Mesenchymal stem cell (in vitro differentiated cells and primary cell): ENCODE measurements around the gene OR51E1.

Source experiments
- DNase-seq: peaks from one replicate; pipeline ENCODE4 v3.0.0-alpha.2; 2013
- H2AFZ ChIP-seq: one replicate; pipeline ENCODE4 v1.6.1; 2013; ENCODE audit warnings: low read depth, mild to moderate bottlenecking, control low read depth, inconsistent platforms, low read length, moderate library complexity
- H2AK5ac ChIP-seq: 2 replicates; pipeline ENCODE4 v1.6.1; 2013; ENCODE audit warnings: low read length, moderate library complexity, mild to moderate bottlenecking, inconsistent platforms; ENCODE audit not compliant: severe bottlenecking
- H2BK120ac ChIP-seq: one replicate; pipeline ENCODE4 v1.6.1; 2013; ENCODE audit warnings: low read depth, mild to moderate bottlenecking, inconsistent platforms, low read length, moderate library complexity
- H2BK12ac ChIP-seq, 2 experiments: one replicate each; pipeline ENCODE4 v1.6.1; 2013; ENCODE audit warnings: inconsistent platforms in 2 of 2, low read length in 2 of 2, mild to moderate bottlenecking in 2 of 2, moderate library complexity in 2 of 2, control low read depth in 1 of 2
- H2BK15ac ChIP-seq: one replicate; pipeline ENCODE4 v1.6.1; 2013; ENCODE audit warnings: mild to moderate bottlenecking, low read depth, inconsistent platforms; ENCODE audit not compliant: poor library complexity, severe bottlenecking
- H2BK5ac ChIP-seq: 2 replicates; pipeline ENCODE4 v1.6.1; 2013; ENCODE audit warnings: low read depth, mild to moderate bottlenecking, low read length, control low read depth, inconsistent platforms; ENCODE audit not compliant: poor library complexity, severe bottlenecking
- H3K14ac ChIP-seq, 2 experiments: one replicate each; pipeline ENCODE4 v1.6.1; 2013; ENCODE audit warnings: inconsistent platforms in 2 of 2, low read length in 2 of 2, control low read depth in 1 of 2, mild to moderate bottlenecking in 1 of 2, moderate library complexity in 1 of 2
- H3K18ac ChIP-seq, 2 experiments: one replicate each; pipeline ENCODE4 v1.6.1; 2013; ENCODE audit warnings: inconsistent platforms in 2 of 2, low read length in 2 of 2, control low read depth in 1 of 2, low read depth in 1 of 2, mild to moderate bottlenecking in 1 of 2
- H3K23ac ChIP-seq, 2 experiments: one replicate each; pipeline ENCODE4 v1.6.1; 2013; ENCODE audit warnings: inconsistent platforms in 2 of 2, low read length in 2 of 2, mild to moderate bottlenecking in 2 of 2, moderate library complexity in 2 of 2, control low read depth in 1 of 2
- H3K27ac ChIP-seq: 2 replicates; pipeline ENCODE4 v1.5.1; 2013; ENCODE audit warnings: mild to moderate bottlenecking, moderate library complexity, low read length, control low read depth, inconsistent platforms; ENCODE audit not compliant: poor library complexity, severe bottlenecking
- H3K27me3 ChIP-seq, 2 experiments: 2 replicates each; pipeline versions ENCODE4 v1.6.1 to v1.7.0; 2013; ENCODE audit warnings: low read length in 2 of 2, mild to moderate bottlenecking in 2 of 2, moderate library complexity in 2 of 2, control low read depth in 1 of 2, inconsistent platforms in 1 of 2; ENCODE audit not compliant: control insufficient read depth in 1 of 2, insufficient read depth in 1 of 2
- H3K36me3 ChIP-seq, 2 experiments: 2 replicates each; pipeline versions ENCODE4 v1.6.1 to v1.7.0; 2013; ENCODE audit warnings: low read length in 2 of 2, control low read depth in 1 of 2, inconsistent platforms in 1 of 2, low read depth in 1 of 2, mild to moderate bottlenecking in 1 of 2; ENCODE audit not compliant: insufficient read depth in 2 of 2, control insufficient read depth in 1 of 2
- H3K4ac ChIP-seq, 2 experiments: one replicate each; pipeline ENCODE4 v1.6.1; 2013; ENCODE audit warnings: inconsistent platforms in 2 of 2, low read length in 2 of 2, mild to moderate bottlenecking in 2 of 2, moderate library complexity in 2 of 2, control low read depth in 1 of 2, low read depth in 1 of 2
- H3K4me1 ChIP-seq: 2 replicates; pipeline ENCODE4 v1.6.1; 2013; ENCODE audit warnings: low read depth, low read length, control low read depth; ENCODE audit not compliant: control insufficient read depth, insufficient read depth
- H3K4me2 ChIP-seq: 2 replicates; pipeline ENCODE4 v1.6.1; 2013; ENCODE audit warnings: low read length, mild to moderate bottlenecking, inconsistent platforms; ENCODE audit not compliant: poor library complexity, severe bottlenecking
- H3K4me3 ChIP-seq, 2 experiments: 2 replicates each; pipeline versions ENCODE4 v1.5.1 to v1.7.0; 2013; ENCODE audit warnings: low read length in 2 of 2, mild to moderate bottlenecking in 2 of 2, control low read depth in 1 of 2, low read depth in 1 of 2; ENCODE audit not compliant: insufficient read depth in 1 of 2
- H3K79me1 ChIP-seq: replicated peaks from 2 replicates; pipeline ENCODE4 v1.6.1; 2013; ENCODE audit warnings: mild to moderate bottlenecking, control low read depth, low read length, inconsistent platforms; ENCODE audit not compliant: poor library complexity, severe bottlenecking
- H3K9ac ChIP-seq: 2 replicates; pipeline ENCODE4 v1.7.0; 2013; ENCODE audit warnings: mild to moderate bottlenecking, low read length, moderate library complexity
- H3K9me3 ChIP-seq: 2 replicates; pipeline ENCODE4 v1.7.0; 2013; ENCODE audit warnings: mild to moderate bottlenecking, low read length; ENCODE audit not compliant: control insufficient read depth
- H4K8ac ChIP-seq: one replicate; pipeline ENCODE4 v1.6.1; 2013; ENCODE audit warnings: inconsistent platforms, mild to moderate bottlenecking, low read length, moderate library complexity
- H4K91ac ChIP-seq: one replicate; pipeline ENCODE4 v1.6.1; 2013; ENCODE audit warnings: mild to moderate bottlenecking, low read length, inconsistent platforms
- WGBS: methylation state at CpG from one replicate; pipeline ENCODE4 v1.1.7; 2013; ENCODE audit warnings: mixed read lengths; 5-methylcytosine and 5-hydroxymethylcytosine counted together

OR51E1 gene

DNA sequence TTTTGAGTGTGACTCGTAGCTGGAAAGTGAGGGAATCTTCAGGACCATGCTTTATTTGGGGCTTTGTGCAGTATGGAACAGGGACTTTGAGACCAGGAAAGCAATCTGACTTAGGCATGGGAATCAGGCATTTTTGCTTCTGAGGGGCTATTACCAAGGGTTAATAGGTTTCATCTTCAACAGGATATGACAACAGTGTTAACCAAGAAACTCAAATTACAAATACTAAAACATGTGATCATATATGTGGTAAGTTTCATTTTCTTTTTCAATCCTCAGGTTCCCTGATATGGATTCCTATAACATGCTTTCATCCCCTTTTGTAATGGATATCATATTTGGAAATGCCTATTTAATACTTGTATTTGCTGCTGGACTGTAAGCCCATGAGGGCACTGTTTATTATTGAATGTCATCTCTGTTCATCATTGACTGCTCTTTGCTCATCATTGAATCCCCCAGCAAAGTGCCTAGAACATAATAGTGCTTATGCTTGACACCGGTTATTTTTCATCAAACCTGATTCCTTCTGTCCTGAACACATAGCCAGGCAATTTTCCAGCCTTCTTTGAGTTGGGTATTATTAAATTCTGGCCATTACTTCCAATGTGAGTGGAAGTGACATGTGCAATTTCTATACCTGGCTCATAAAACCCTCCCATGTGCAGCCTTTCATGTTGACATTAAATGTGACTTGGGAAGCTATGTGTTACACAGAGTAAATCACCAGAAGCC lies 11.0 kb downstream of the OR51E1 start:
- H3K4ac ChIP-seq = no peak overlapping the region
- WGBS = 67% methylated on average over 1 of the region's 2 CpGs

DNA sequence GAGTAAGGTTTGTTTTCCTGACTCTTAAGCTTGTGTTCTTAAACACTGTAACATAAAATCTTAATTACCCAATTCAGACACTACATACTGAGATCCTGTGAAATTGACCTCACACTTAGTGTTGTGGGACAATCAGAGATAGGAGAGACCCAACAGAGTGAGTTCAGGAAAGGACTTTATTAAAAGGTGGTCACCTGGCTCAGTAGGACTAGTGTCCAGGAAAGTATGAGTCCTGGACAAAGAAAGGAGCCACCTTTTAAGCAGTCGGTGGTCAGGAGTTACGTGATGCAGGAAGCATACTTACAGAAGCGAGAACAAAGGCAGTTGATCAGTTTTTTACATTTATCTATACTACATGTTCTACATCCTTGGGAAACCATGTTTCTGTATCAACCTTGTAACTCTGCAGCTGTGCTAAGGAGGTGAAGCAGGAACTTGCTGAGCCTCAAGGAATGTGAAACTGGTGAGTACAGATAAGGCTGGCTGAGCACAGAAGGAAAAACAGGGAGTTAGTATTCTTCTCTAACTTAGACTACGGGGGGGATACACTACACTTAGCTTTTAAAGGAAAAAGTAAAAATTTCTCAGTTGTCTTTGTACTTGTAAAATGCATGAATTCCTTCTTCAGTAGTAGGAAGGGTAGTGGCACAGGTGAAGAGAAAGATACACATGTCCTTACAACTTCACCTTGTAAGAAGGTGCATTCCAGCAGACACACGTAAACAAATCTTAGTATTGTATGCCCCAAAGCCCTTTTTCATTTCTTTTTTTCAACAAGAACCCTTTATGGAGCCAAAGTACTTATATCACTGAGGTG lies 15.1 kb downstream of the OR51E1 start:
- DNase-seq = no peak
- H2AFZ ChIP-seq = no peak overlapping the region
- peak overlapping the region; percentile 87 for H3K27ac ChIP-seq
- no peak overlapping the region for H3K4me3 ChIP-seq
- H3K4me2 ChIP-seq = peak overlapping the region; percentile 27
- no peak overlapping the region for H3K18ac ChIP-seq
- no peak overlapping the region for H4K91ac ChIP-seq
- H3K9ac ChIP-seq = no peak overlapping the region
- no peaks in the 10 kb centered on the region for H3K9me3 ChIP-seq
- H3K23ac ChIP-seq = no peak overlapping the region
- H3K4me1 ChIP-seq = no peaks in the 10 kb centered on the region
- peak overlapping the region; percentile 4 for H2BK5ac ChIP-seq
- H2AK5ac ChIP-seq = no peak overlapping the region
- no peak overlapping the region for H2BK12ac ChIP-seq
- no peak overlapping the region for H3K14ac ChIP-seq
- no peak overlapping the region for H2BK15ac ChIP-seq
- WGBS = 80% methylated on average over 2 of the region's 5 CpGs
- H2BK120ac ChIP-seq = no peak overlapping the region
- H4K8ac ChIP-seq = no peak overlapping the region
- no peaks in the 10 kb centered on the region for H3K36me3 ChIP-seq
- H3K4ac ChIP-seq = no peak overlapping the region
- no peaks in the 10 kb centered on the region for H3K79me1 ChIP-seq
- no peaks in the 10 kb centered on the region for H3K27me3 ChIP-seq

More for the DNA sequence above, 11.0 kb downstream of the OR51E1 start:
- H3K23ac ChIP-seq = no peak overlapping the region
- H2BK12ac ChIP-seq = no peak overlapping the region
- H2BK15ac ChIP-seq = no peak overlapping the region
- no peak overlapping the region for H2BK120ac ChIP-seq
- no peak for DNase-seq
- H2BK5ac ChIP-seq = no peak overlapping the region
- no peaks in the 10 kb centered on the region for H3K79me1 ChIP-seq
- no peak overlapping the region for H4K8ac ChIP-seq
- no peaks in the 10 kb centered on the region for H3K4me1 ChIP-seq
- H3K9me3 ChIP-seq = no peaks in the 10 kb centered on the region
- no peaks in the 10 kb centered on the region for H3K27me3 ChIP-seq
- H2AFZ ChIP-seq = no peak overlapping the region
- no peak overlapping the region for H3K4me2 ChIP-seq
- peak overlapping the region; percentile 51 for H2AK5ac ChIP-seq
- H3K14ac ChIP-seq = no peak overlapping the region
- H3K27ac ChIP-seq = no peak overlapping the region
- no peak overlapping the region for H4K91ac ChIP-seq
- H3K18ac ChIP-seq = no peak overlapping the region
- H3K4me3 ChIP-seq = no peak overlapping the region
- H3K9ac ChIP-seq = no peak overlapping the region
- no peaks in the 10 kb centered on the region for H3K36me3 ChIP-seq

DNA sequence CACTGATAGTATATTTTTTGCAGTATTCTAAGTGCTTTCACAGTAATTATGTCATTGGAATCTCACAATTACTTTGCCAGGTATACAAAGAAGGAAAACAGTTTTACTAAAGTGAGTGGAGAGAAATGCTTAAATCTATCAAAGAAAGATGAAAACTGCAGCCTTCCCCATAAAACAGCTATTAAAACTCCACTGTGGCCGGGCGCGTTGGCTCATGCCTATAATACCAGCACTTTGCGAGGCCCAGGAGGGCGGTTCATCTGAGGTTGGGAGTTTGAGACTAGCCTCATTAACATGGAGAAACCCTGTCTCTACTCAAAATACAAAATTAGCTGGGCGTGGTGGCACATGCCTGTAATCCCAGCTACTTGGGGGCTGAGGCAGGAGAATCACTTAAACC lies 19.1 kb downstream of the OR51E1 start:
- Histone ChIP-seq H3K27ac (no peak overlapping the region), H3K36me3 (no peaks in the 10 kb centered on the region), H3K4ac (no peak overlapping the region), H2BK5ac (no peak overlapping the region), H3K4me3 (no peak overlapping the region), H3K18ac (no peak overlapping the region), H4K8ac (no peak overlapping the region), H2BK120ac (no peak overlapping the region), H3K14ac (no peak overlapping the region), H3K23ac (no peak overlapping the region), H2BK15ac (no peak overlapping the region), H3K9me3 (no peaks in the 10 kb centered on the region), H2AK5ac (no peak overlapping the region), H3K27me3 (no peaks in the 10 kb centered on the region), H2AFZ (no peak overlapping the region), H3K4me2 (no peak overlapping the region), H2BK12ac (no peak overlapping the region), H4K91ac (no peak overlapping the region), H3K4me1 (no peaks in the 10 kb centered on the region), H3K79me1 (no peaks in the 10 kb centered on the region), H3K9ac (no peak overlapping the region)
- WGBS = 86% methylated on average over 6 of the region's 6 CpGs
- DNase-seq = no peak

DNA sequence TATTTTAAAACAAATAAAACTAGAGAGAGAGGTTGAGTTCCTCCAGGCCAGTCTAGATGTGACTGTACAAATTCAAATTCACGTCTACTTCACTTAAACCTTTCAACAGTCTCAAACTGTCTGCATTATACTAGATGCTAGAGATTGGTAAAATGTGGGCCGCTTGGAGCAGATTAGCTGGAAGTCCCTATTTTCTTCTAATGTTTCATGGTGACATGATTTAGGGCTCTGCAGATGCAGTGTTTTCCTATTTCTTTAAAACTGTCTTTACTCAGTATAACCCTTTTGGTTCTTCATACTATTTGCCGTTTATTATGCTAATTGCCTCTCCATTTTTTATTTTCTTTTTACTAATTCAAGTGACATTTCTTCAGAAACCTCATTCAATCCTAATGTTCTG lies 20.4 kb downstream of the OR51E1 start:
- H3K79me1 ChIP-seq = no peaks in the 10 kb centered on the region
- H2BK120ac ChIP-seq = no peak overlapping the region
- no peak overlapping the region for H2AK5ac ChIP-seq
- 71% methylated on average over 1 of the region's 3 CpGs for WGBS
- no peak overlapping the region for H2BK12ac ChIP-seq
- H4K8ac ChIP-seq = no peak overlapping the region
- no peak overlapping the region for H3K4me2 ChIP-seq
- no peak for DNase-seq
- H3K9ac ChIP-seq = no peak overlapping the region
- H2BK15ac ChIP-seq = no peak overlapping the region
- no peak overlapping the region for H3K4ac ChIP-seq
- no peaks in the 10 kb centered on the region for H3K36me3 ChIP-seq
- H3K14ac ChIP-seq = no peak overlapping the region
- H4K91ac ChIP-seq = no peak overlapping the region
- no peaks in the 10 kb centered on the region for H3K9me3 ChIP-seq
- H3K27me3 ChIP-seq = no peaks in the 10 kb centered on the region
- no peaks in the 10 kb centered on the region for H3K4me1 ChIP-seq
- no peak overlapping the region for H3K4me3 ChIP-seq
- H3K27ac ChIP-seq = no peak overlapping the region
- H3K23ac ChIP-seq = no peak overlapping the region
- H2AFZ ChIP-seq = no peak overlapping the region
- no peak overlapping the region for H2BK5ac ChIP-seq
- no peak overlapping the region for H3K18ac ChIP-seq
